Mesendoderm (in vitro differentiated cells): ENCODE results near the gene NECAB2. TPM values are rescaled to one million over a fixed set of nuclear protein-coding genes. Genes with fewer than 3 reads are reported as not detected.
A peak's percentile ranks its signal among the peaks of the same experiment; 100 is the strongest.

ENCODE experiments used
- DNase-seq: peaks from one replicate; pipeline ENCODE4 v3.0.0; 2013
- H2AK5ac ChIP-seq: 2 replicates; pipeline ENCODE4 v1.6.1; 2013; ENCODE audit warnings: low read length, inconsistent platforms
- H2BK120ac ChIP-seq: 2 replicates; pipeline ENCODE4 v1.6.1; 2013; ENCODE audit warnings: low read depth, mild to moderate bottlenecking, low read length, moderate library complexity, mixed read lengths
- H2BK15ac ChIP-seq: replicated peaks from 2 replicates; pipeline ENCODE4 v1.6.1; 2013; ENCODE audit warnings: low read depth, mild to moderate bottlenecking, moderate library complexity
- H2BK5ac ChIP-seq: 2 replicates; pipeline ENCODE4 v1.6.1; 2013; ENCODE audit warnings: low read length, inconsistent platforms
- H3K18ac ChIP-seq: 2 replicates; pipeline ENCODE4 v1.6.1; 2013; ENCODE audit warnings: mild to moderate bottlenecking, low read length, mixed read lengths
- H3K23ac ChIP-seq: one replicate; pipeline ENCODE4 v1.6.1; 2013; ENCODE audit warnings: low read length
- H3K27ac ChIP-seq: 2 replicates; pipeline ENCODE4 v1.5.1; 2013; ENCODE audit warnings: low read depth, mild to moderate bottlenecking, inconsistent platforms, low read length, moderate library complexity
- H3K27me3 ChIP-seq: 2 replicates; pipeline ENCODE4 v1.6.1; 2013; ENCODE audit warnings: low read length, control low read depth, mild to moderate bottlenecking, inconsistent platforms; ENCODE audit not compliant: insufficient read depth, poor library complexity
- H3K36me3 ChIP-seq: 2 replicates; pipeline ENCODE4 v1.6.1; 2013; ENCODE audit warnings: low read length, inconsistent platforms; ENCODE audit not compliant: control insufficient read depth, insufficient read depth
- H3K4ac ChIP-seq: one replicate; pipeline ENCODE4 v1.6.1; 2013; ENCODE audit warnings: low read depth, mild to moderate bottlenecking, low read length, moderate library complexity
- H3K4me1 ChIP-seq: 2 replicates; pipeline ENCODE4 v1.6.1; 2013; ENCODE audit warnings: low read depth, low read length, inconsistent platforms; ENCODE audit not compliant: control insufficient read depth
- H3K4me2 ChIP-seq: 2 replicates; pipeline ENCODE4 v1.6.1; 2013; ENCODE audit warnings: low read length
- H3K4me3 ChIP-seq: 2 replicates; pipeline ENCODE4 v1.5.1; 2013; ENCODE audit warnings: mild to moderate bottlenecking, low read length
- H3K56ac ChIP-seq: one replicate; pipeline ENCODE4 v1.6.1; 2013; ENCODE audit warnings: low read length
- H3K79me1 ChIP-seq: 2 replicates; pipeline ENCODE4 v1.6.1; 2013; ENCODE audit warnings: low read length, inconsistent platforms
- H3K79me2 ChIP-seq: 2 replicates; pipeline ENCODE4 v1.6.1; 2013; ENCODE audit warnings: mild to moderate bottlenecking, low read length; ENCODE audit not compliant: control insufficient read depth, insufficient read depth
- H3K9ac ChIP-seq: 2 replicates; pipeline ENCODE4 v1.6.1; 2013; ENCODE audit warnings: low read length, inconsistent platforms
- H4K5ac ChIP-seq: one replicate; pipeline ENCODE4 v1.6.1; 2013; ENCODE audit warnings: low read length
- H4K8ac ChIP-seq: one replicate; pipeline ENCODE4 v1.6.1; 2013; ENCODE audit warnings: low read depth, mild to moderate bottlenecking, control low read depth, low read length, moderate library complexity
- WGBS: extraction: QIAGEN DNeasy Blood & Tissue Kit; methylation state at CpG from one replicate; pipeline ENCODE4 v1.1.7; 2013; ENCODE audit warnings: low lambda C conversion rate, missing lambda C conversion rate; ENCODE audit not compliant: insufficient coverage; ENCODE audit errors: extremely low coverage; 5-methylcytosine and 5-hydroxymethylcytosine counted together
- polyA plus RNA-seq, 2 experiments: library from polyadenylated mRNA; stranded (reverse); fragments of 200-250 nt; gene quantifications; one replicate each; pipeline ENCODE4 v1.2.3, GENCODE V29; 2013

NECAB2 gene
- polyA plus RNA-seq (2013, experiment 1 of 2) = 0.53 TPM
- 0.76 TPM for polyA plus RNA-seq (2013, experiment 2 of 2)

DNA sequence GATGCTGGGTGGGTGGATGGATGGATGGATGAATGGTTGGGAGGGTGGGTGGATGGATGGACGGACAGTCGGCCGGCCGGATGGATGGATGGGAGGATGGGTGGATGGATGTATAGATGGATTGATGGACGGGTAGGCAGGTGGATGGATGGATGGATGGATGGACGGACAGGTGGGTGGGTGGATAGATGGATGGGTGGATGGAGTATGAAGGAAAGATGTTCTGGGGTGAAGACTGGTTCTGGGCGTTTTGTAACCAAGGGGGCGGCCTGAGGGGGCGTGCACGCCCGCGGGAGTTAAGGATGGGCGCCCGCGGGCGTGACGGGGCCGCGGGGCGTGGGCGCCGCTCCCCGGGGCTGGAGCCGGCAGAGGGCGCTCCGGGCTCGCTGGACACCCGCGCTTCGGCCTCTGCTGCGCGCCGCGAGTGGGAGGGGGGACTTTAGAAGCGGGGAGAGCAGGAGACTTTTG is at the start of gene NECAB2:
Gene NECAB2, plus strand, starts transcription at position 407 of the 468 bp plus-strand sequence. CDS start 405 bp downstream, outside the sequence.
- Histone ChIP-seq H3K36me3 (no peaks in the 10 kb centered on the region), H3K4me2 (peak within 1 kb of the TSS; percentile 29), H2AK5ac (no peak within 1 kb of the TSS), H3K4ac (no peak within 1 kb of the TSS), H2BK5ac (no peak within 1 kb of the TSS), H4K5ac (no peak within 1 kb of the TSS), H3K79me1 (no peaks in the 10 kb centered on the region), H3K27me3 (peaks cover 3% of the 10 kb centered on the region), H2BK15ac (no peak within 1 kb of the TSS), H2BK120ac (no peak within 1 kb of the TSS), H3K9ac (peak within 1 kb of the TSS; percentile 21), H3K4me3 (no peak within 1 kb of the TSS), H4K8ac (no peak within 1 kb of the TSS), H3K27ac (no peak within 1 kb of the TSS), H3K4me1 (no peaks in the 10 kb centered on the region), H3K56ac (peak within 1 kb of the TSS; percentile 56), H3K79me2 (no peaks in the 10 kb centered on the region), H3K23ac (no peak within 1 kb of the TSS), H3K18ac (peak within 1 kb of the TSS; percentile 6)
- WGBS = 100% methylated on average over 2 of the region's 35 CpGs
- no peak for DNase-seq

DNA sequence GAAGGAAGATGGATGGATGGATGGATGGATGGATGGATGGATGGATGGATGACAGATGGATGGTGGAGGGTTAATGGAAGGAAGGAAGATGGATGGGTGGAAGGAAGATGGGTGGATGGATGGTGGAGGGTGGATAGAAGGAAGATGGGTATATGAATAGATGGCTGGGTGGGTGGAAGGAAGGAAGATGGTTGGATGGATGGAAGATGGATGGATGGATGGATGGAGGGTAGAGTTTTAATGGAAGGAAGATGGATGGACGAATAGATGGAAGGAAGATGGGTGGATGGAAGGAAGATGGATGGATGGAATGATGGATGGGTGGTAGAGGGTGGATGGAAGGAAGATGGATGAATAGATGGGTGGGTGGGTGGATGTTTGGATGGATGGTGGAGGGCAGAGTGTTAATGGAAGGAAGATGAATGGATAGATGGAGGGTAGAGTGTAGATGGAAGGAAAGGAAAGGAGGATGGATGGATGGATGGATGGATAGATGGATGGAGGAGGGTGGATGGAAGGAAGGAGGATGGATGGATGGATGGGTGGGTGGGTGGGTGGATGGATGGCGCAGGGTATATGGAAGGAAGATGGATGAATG is 47.1 kb upstream of the NECAB2 start:
- Histone ChIP-seq H3K9ac (no peak overlapping the region), H2BK120ac (no peak overlapping the region), H3K27ac (no peak overlapping the region), H3K4ac (no peak overlapping the region), H3K36me3 (peaks cover 17% of the 10 kb centered on the region), H3K56ac (no peak overlapping the region), H3K79me1 (no peaks in the 10 kb centered on the region), H2BK5ac (no peak overlapping the region), H3K4me2 (no peak overlapping the region), H2AK5ac (no peak overlapping the region), H4K8ac (no peak overlapping the region), H4K5ac (no peak overlapping the region), H3K23ac (no peak overlapping the region), H3K4me1 (no peaks in the 10 kb centered on the region), H3K27me3 (no peaks in the 10 kb centered on the region), H3K4me3 (no peak overlapping the region), H2BK15ac (no peak overlapping the region), H3K18ac (no peak overlapping the region), H3K79me2 (no peaks in the 10 kb centered on the region)
- DNase-seq = no peak
- 100% methylated on average over 2 of the region's 2 CpGs for WGBS

DNA sequence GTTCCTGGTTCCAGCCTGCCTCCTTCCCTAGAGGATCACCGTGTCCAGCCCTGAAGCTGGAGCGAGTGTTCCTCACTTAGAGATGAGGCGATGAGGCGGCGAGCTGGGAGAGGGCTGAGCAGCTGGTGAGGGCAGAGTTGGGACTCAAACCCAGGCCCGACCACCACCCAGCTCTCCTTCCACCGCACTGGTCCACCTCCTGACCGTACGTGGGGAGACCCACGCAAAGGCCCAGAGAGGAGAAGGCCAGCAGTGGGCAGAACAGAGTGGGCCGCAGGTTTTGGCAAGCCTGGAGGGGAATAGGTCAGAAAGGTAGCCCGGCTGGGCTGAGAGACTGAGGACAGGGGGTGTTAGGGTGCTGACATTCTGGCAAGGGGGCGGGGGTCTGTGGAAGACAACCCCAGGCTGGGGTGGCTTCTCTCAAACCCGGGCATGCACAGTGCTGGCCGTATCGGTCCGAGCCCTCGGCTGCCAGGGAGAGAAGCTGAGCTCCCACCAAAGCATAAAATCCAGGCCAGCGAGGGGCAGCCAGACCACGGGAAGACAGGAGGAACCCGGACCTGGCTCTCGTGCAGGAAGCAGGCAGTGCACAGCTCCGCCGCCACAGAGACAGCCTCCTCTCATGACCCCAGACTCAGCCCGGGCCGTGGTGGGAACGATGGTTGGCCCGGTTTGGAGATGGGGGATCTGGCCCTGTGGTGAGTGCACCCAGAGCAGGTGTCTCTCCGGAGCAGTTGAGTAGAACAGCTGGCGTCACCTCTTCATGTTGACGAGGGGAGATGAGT is 44.3 kb upstream of the NECAB2 start:
- Histone ChIP-seq H3K79me1 (no peaks in the 10 kb centered on the region), H3K9ac (no peak overlapping the region), H2BK120ac (no peak overlapping the region), H4K5ac (no peak overlapping the region), H3K27me3 (no peaks in the 10 kb centered on the region), H4K8ac (no peak overlapping the region), H3K23ac (no peak overlapping the region), H3K18ac (no peak overlapping the region), H3K4me2 (no peak overlapping the region), H2BK15ac (no peak overlapping the region), H2AK5ac (no peak overlapping the region), H3K79me2 (no peaks in the 10 kb centered on the region), H2BK5ac (no peak overlapping the region), H3K4me3 (no peak overlapping the region), H3K56ac (no peak overlapping the region), H3K27ac (no peak overlapping the region), H3K4me1 (peaks cover 3% of the 10 kb centered on the region), H3K4ac (no peak overlapping the region), H3K36me3 (peaks cover 9% of the 10 kb centered on the region)
- no CpG with 5 or more reads among the region's 31 CpGs for WGBS
- DNase-seq = no peak

DNA sequence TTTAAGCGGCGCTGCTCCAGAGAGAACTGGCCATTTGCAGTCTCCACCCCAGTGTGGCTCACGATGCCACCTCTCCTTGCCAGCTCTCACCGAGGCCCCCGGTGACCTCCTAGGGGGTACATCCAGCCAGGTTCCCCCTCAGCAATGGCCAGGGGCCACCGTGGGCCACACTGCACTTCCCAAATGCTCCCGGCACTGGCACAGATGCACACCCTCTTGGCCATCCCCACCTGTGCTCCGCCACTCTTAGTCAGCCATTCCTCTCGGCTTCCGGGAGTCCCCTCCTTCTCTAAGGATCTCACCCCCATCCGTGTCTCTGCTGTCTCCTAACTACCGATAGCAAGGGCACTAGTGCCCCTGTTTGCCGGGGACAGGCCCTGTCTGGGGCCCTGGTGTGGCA is 43.4 kb upstream of the NECAB2 start:
- Histone ChIP-seq H4K8ac (no peak overlapping the region), H3K18ac (no peak overlapping the region), H2BK5ac (no peak overlapping the region), H3K27ac (no peak overlapping the region), H3K23ac (no peak overlapping the region), H3K79me1 (no peaks in the 10 kb centered on the region), H3K4ac (no peak overlapping the region), H3K79me2 (no peaks in the 10 kb centered on the region), H3K9ac (no peak overlapping the region), H3K4me3 (no peak overlapping the region), H3K36me3 (peaks cover under 1% of the 10 kb centered on the region), H3K4me2 (no peak overlapping the region), H3K4me1 (peaks cover 3% of the 10 kb centered on the region), H4K5ac (no peak overlapping the region), H3K56ac (no peak overlapping the region), H2BK120ac (no peak overlapping the region), H2AK5ac (no peak overlapping the region), H3K27me3 (no peaks in the 10 kb centered on the region), H2BK15ac (no peak overlapping the region)
- DNase-seq = no peak
- no CpG with 5 or more reads among the region's 13 CpGs for WGBS

DNA sequence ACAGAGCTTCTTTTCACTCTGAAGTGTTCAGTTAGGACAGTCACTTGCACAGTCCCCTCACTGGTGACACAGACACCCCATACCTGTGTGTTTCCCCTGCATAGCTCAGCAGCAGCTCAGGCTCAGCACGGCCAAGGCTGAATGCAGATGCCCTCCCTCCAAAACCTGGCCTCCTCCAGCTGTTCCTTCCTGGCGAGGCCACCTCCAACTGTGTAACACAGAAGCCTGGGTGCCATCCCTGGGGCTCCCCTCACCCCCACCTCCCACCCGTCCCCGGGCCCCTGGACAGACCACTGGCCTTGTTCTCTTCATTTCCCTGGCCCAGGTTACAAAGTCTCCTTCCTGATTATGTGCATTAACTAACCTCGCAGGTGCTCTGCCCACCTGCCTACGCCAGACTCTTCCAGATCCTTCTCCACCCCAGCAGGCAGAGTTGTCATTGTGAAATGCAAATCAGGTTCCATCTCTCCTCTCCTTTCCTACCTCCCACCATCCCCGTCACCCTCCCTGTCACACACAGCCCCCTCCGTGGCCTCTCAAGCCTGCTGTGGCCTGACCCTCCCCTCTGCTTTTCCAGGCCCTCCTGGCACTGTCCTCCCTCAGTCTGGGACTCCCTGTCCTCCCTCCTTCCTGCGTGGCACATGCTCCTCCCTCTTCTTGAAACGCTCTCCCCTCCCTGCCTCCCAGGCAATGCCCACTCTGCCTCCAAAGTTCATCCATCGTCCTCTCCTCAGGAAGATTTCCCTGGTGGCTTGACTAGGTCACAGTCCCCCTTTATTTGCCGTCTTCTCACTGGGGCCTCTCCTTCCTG is 42.7 kb upstream of the NECAB2 start:
- Histone ChIP-seq H3K27me3 (no peaks in the 10 kb centered on the region), H2AK5ac (peak overlapping the region; percentile 72), H2BK120ac (no peak overlapping the region), H3K4me2 (no peak overlapping the region), H3K36me3 (no peaks in the 10 kb centered on the region), H4K5ac (no peak overlapping the region), H3K27ac (no peak overlapping the region), H3K79me2 (no peaks in the 10 kb centered on the region), H2BK15ac (no peak overlapping the region), H3K56ac (peak overlapping the region; percentile 63), H3K4ac (no peak overlapping the region), H3K18ac (no peak overlapping the region), H3K4me3 (no peak overlapping the region), H3K9ac (no peak overlapping the region), H3K79me1 (no peaks in the 10 kb centered on the region), H2BK5ac (no peak overlapping the region), H3K23ac (no peak overlapping the region), H3K4me1 (peaks cover 3% of the 10 kb centered on the region), H4K8ac (no peak overlapping the region)
- DNase-seq = no peak
- no CpG with 5 or more reads among the region's 12 CpGs for WGBS
